GM12891 (cell line): Measurements from ENCODE around the gene SHE.

Source experiments
- PAX5 ChIP-seq: IDR thresholded peaks from 2 replicates; pipeline ENCODE4 v1.6.1; 2011; ENCODE audit warnings: low read length, moderate library complexity, mild to moderate bottlenecking; ENCODE audit not compliant: insufficient read depth, severe bottlenecking
- POLR2A ChIP-seq: IDR thresholded peaks from 2 replicates; pipeline ENCODE4 v1.6.1; 2011; ENCODE audit warnings: low read depth, low read length, control low read depth
- POLR2AphosphoS5 ChIP-seq: IDR thresholded peaks from 2 replicates; pipeline ENCODE4 v1.6.1; 2011; ENCODE audit warnings: low read depth, low read length, control low read depth
- SPI1 ChIP-seq: IDR thresholded peaks from 2 replicates; pipeline ENCODE4 v1.6.1; 2011; ENCODE audit warnings: low read depth, low read length, control low read depth
- TAF1 ChIP-seq: IDR thresholded peaks from 2 replicates; pipeline ENCODE4 v1.6.1; 2011; ENCODE audit warnings: low read depth, low read length, control low read depth

GRCh38 chr1:154488922-154489321 lies 13.3 kb downstream of the SHE start:
- no peak for TF ChIP-seq POLR2A
- no peak for TF ChIP-seq POLR2AphosphoS5
- no peak for TF ChIP-seq SPI1
- TF ChIP-seq TAF1 = no peak
- no peak for TF ChIP-seq PAX5
